Kidney (tissue), 22 donors: ENCODE data around the gene ABCG1. TPM values are rescaled to one million over a fixed set of nuclear protein-coding genes. Genes with fewer than 3 reads are reported as not detected.

Experiments used
- DNase-seq, 5 donors: peaks; one replicate each; pipeline ENCODE4 v3.0.0-alpha.2; 2013 to 2020
- FAIRE-seq: peaks from 2 replicates; lab custom pipeline; 2012; peaks lifted over from hg19 to GRCh38; lab: Jason Lieb, UNC
- H3K27ac ChIP-seq, 2 donors: one replicate each; pipeline ENCODE4 v1.7.0; 2013; ENCODE audit warnings: low read depth in 2 of 2, low read length in 2 of 2, inconsistent platforms in 1 of 2
- H3K27me3 ChIP-seq: one replicate; pipeline ENCODE4 v1.7.1; 2013; ENCODE audit warnings: low read length, inconsistent platforms; ENCODE audit not compliant: control insufficient read depth, insufficient read depth
- H3K36me3 ChIP-seq, 3 donors: one replicate each; pipeline versions ENCODE4 v1.7.0 to v1.7.1; 2013; ENCODE audit warnings: low read length in 3 of 3, control low read depth in 1 of 3, inconsistent platforms in 1 of 3; ENCODE audit not compliant: insufficient read depth in 3 of 3, control insufficient read depth in 2 of 3
- H3K4me1 ChIP-seq, 3 donors: one replicate each; pipeline versions ENCODE4 v1.7.0 to v1.7.1; 2013; ENCODE audit warnings: low read length in 3 of 3, inconsistent platforms in 1 of 3, low read depth in 1 of 3; ENCODE audit not compliant: control insufficient read depth in 2 of 3, insufficient read depth in 2 of 3
- H3K4me3 ChIP-seq, 3 donors: one replicate each; pipeline versions ENCODE4 v1.7.0 to v1.8.1; 2013; ENCODE audit warnings: low read length in 3 of 3, control low read depth in 1 of 3, inconsistent platforms in 1 of 3
- H3K9ac ChIP-seq, 3 donors: one replicate each; pipeline versions ENCODE4 v1.7.0 to v1.7.1; 2013; ENCODE audit warnings: low read length in 3 of 3, control low read depth in 1 of 3, inconsistent platforms in 1 of 3
- H3K9me3 ChIP-seq, 3 donors: one replicate each; pipeline versions ENCODE4 v1.7.0 to v1.7.1; 2013; ENCODE audit warnings: low read length in 3 of 3, control low read depth in 1 of 3, inconsistent platforms in 1 of 3; ENCODE audit not compliant: control insufficient read depth in 2 of 3, insufficient read depth in 1 of 3
- intact Hi-C: fragments of 100-400 bp; cut with DNase I; formaldehyde crosslinking; loops from one replicate; pipeline ENCODE4 v1.11.1; 2022
- long read RNA-seq, 10 donors: library from polyadenylated mRNA in 1 of 10; unstranded in 1 of 10; transcript quantifications; one replicate each; pipeline ENCODE4 v2.0.0 and lab custom pipeline, GENCODE V29; 2021 to 2026
- polyA plus RNA-seq: library from polyadenylated mRNA; stranded (reverse); fragments of 350-450 nt; fragmentation: Illumina TruSeq; extraction: RNeasy Lipid Tissue Mini Kit (QIAGEN cat#74804); gene quantifications from one replicate; pipeline ENCODE4 v1.2.3, GENCODE V29; 2014; ENCODE audit warnings: low read depth, low replicate concordance; ENCODE audit not compliant: insufficient read depth
- total RNA-seq: library from RNA; stranded (reverse); fragmentation: NEBNext Ultra II Directional; extraction: Animal tissue kit (Norgen Biotek cat#: 25700); gene quantifications from one replicate; pipeline ENCODE4 v1.2.1, GENCODE V29; 2021
- TF ChIP-seq, protein P1 (sequence below): IDR thresholded peaks from 3 replicates; pipeline ENCODE4 v1.5.1; 2012; ENCODE audit warnings: mild to moderate bottlenecking, moderate library complexity, borderline replicate concordance; ENCODE audit not compliant: insufficient read depth; ENCODE audit errors: extremely low read depth
- donor health status: control.
- donor health status: control.
- donor health status: control.
- donor health status: control.
- donor health status: control.
- donor health status: DM: yes; HTN: yes; CAD: no.
- donor health status: Normal renal cell carcinoma (clear cell type).

The ABCG1 gene
- total RNA-seq = 27.6 TPM
- polyA plus RNA-seq = 5.6 TPM
- long read RNA-seq, donor 1, partial matches to known transcripts = 0 of 3 reads
- long read RNA-seq, donor 1, other reads (novel, unspliced or antisense) = 0 of 3 reads
- long read RNA-seq, donor 2 = 0 reads
- long read RNA-seq, donor 3, partial matches to known transcripts = 0 of 3 reads
- long read RNA-seq, donor 3, other reads (novel, unspliced or antisense) = 0 of 3 reads
- long read RNA-seq, donor 4 = 0 reads
- long read RNA-seq, donor 5 = 0 reads
- long read RNA-seq, donor 6 = 0 reads
- long read RNA-seq, donor 7, transcript ABCG1-205 (15 exons, 2,998 nt) = major isoform, 8 of 26 reads
- long read RNA-seq, donor 7, transcript ABCG1-203 (15 exons, 3,034 nt) = minor isoform, 7 of 26 reads
- long read RNA-seq, donor 7, partial matches to known transcripts = 4 of 26 reads
- long read RNA-seq, donor 7, other reads (novel, unspliced or antisense) = 7 of 26 reads
- long read RNA-seq, donor 8, partial matches to known transcripts = 0 of 1 reads
- long read RNA-seq, donor 8, other reads (novel, unspliced or antisense) = 0 of 1 reads
- long read RNA-seq, donor 9, partial matches to known transcripts = 0 of 3 reads
- long read RNA-seq, donor 9, other reads (novel, unspliced or antisense) = 0 of 3 reads
- long read RNA-seq, donor 10 = 0 reads

- peak within 1 kb of the TSS; percentile 56 to 80 (median 59) for H3K4me3 ChIP-seq
- H3K9ac ChIP-seq = peak within 1 kb of the TSS in 2 of 3 donors; percentile 54 to 70
- peaks cover 2% of the 10 kb centered on the region for H3K27me3 ChIP-seq
- intact Hi-C loops = no loop called here
- peak within 1 kb of the TSS; percentile 23 to 57 for H3K27ac ChIP-seq
- no peaks in the 10 kb centered on the region for H3K36me3 ChIP-seq
- FAIRE-seq (no peak), DNase-seq (peak; percentile 53 to 81 (median 74))
- TF ChIP-seq, protein P1, sequence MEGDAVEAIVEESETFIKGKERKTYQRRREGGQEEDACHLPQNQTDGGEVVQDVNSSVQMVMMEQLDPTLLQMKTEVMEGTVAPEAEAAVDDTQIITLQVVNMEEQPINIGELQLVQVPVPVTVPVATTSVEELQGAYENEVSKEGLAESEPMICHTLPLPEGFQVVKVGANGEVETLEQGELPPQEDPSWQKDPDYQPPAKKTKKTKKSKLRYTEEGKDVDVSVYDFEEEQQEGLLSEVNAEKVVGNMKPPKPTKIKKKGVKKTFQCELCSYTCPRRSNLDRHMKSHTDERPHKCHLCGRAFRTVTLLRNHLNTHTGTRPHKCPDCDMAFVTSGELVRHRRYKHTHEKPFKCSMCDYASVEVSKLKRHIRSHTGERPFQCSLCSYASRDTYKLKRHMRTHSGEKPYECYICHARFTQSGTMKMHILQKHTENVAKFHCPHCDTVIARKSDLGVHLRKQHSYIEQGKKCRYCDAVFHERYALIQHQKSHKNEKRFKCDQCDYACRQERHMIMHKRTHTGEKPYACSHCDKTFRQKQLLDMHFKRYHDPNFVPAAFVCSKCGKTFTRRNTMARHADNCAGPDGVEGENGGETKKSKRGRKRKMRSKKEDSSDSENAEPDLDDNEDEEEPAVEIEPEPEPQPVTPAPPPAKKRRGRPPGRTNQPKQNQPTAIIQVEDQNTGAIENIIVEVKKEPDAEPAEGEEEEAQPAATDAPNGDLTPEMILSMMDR = no peak
- no peaks in the 10 kb centered on the region for H3K9me3 ChIP-seq
- peaks cover 0 to 5% (median 2%) of the 10 kb centered on the region in 3 donors for H3K4me1 ChIP-seq
Measured at GRCh38 chr21:42218836-42219605, at the start of gene ABCG1. Gene ABCG1, plus strand, starts transcription at chr21:42219140. Its CDS starts 123 bp downstream, at chr21:42219263.

DNA sequence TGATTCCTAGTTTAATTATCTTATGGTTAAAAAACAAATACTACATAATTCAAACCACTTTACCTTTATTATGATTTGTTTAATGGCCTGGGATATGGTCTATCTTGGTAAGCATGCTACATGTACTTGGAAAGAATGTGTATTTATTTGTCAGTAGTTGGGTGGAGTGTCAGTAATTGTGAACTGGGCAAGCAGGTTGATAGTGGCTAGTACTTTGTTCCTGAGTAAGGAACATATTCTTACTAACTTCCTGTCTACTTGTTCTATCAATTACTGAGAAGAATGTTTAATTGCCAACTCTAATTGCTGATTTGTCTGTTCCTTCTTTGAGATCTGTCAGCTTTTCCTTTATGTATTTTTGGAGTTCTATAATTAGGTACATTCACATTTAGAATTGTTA is 49.2 kb upstream of the ABCG1 start:
- Histone ChIP-seq H3K4me3 (no peak overlapping the region), H3K27ac (no peak overlapping the region), H3K4me1 (no peaks in the 10 kb centered on the region), H3K36me3 (no peaks in the 10 kb centered on the region), H3K9me3 (no peaks in the 10 kb centered on the region), H3K9ac (no peak overlapping the region), H3K27me3 (no peaks in the 10 kb centered on the region)
- TF ChIP-seq, protein P1 = no peak
- no peak for FAIRE-seq
- intact Hi-C loops = no loop called here
- DNase-seq = no peak

DNA sequence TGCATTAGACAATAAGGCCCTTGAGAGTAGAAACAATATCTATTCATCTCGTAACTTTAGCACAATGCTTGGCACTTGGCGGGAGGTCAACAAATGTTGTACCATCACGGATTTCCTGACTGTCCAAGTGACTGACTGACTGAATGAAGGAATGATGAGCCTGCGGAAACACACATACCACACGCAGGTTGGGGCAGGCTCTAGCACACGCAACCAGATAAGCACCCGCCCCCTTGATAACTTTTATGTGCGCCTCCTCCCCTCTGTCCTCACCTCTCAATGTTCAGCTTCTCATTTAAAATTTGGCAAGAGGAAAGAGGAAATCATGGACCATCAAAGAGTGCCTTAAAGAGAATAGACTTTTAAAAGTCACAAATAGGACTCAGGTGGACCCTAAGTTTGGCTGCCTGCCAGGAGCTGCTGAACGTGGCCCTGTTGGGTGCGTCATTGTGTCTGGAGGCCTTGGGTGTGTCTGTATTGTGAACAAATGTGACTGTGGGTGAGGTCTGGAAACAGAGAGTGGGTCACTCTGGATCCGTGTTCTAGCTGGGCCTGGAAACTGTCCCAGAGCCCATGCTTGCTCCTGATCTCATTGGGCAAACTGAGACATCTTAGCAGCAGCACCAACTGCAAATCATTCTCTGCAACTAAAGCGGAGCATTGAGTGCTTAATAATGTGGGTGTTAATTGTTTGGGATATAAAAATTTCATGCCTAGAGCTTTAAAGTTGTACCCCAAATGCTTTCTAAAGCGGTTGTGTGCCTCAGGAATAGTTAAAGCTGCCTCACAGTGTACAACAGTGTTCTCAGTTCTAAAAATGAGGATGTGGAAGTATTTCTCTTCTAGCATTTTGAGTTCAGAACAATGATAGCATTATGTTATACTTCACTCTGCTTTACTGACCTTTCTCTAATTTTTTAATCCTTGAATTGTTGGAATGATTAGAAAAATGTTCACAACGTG is 47.6 kb upstream of the ABCG1 start:
- Histone ChIP-seq H3K9me3 (no peaks in the 10 kb centered on the region), H3K27ac (peak overlapping the region in 1 of 2 donors; percentile 26), H3K36me3 (no peaks in the 10 kb centered on the region), H3K9ac (no peak overlapping the region), H3K27me3 (no peaks in the 10 kb centered on the region), H3K4me3 (no peak overlapping the region), H3K4me1 (no peaks in the 10 kb centered on the region)
- intact Hi-C loops = no loop called here
- peak in 2 of 5 donors; percentile 7 to 83 for DNase-seq
- no peak for FAIRE-seq
- TF ChIP-seq, protein P1 = no peak
